PC-9 (cell line): ENCODE measurements around the gene SLC35A2. TPM values are rescaled to one million over a fixed set of nuclear protein-coding genes. Genes with fewer than 3 reads are reported as not detected.

ENCODE experiments used
- Bru-seq: library from RNA; stranded (reverse); fragments of 400-500 nt; gene quantifications from one replicate; lab custom pipeline; 2021; lab: Mats Ljungman, UMichigan
- BruChase-seq, 2 experiments: library from RNA; stranded (reverse); fragments of 400-500 nt; gene quantifications; one replicate each; lab custom pipeline; 2021; lab: Mats Ljungman, UMichigan
- BruUV-seq: library from RNA; stranded (reverse); fragments of 400-500 nt; replicated peaks from 2 replicates; lab custom pipeline; 2021; lab: Mats Ljungman, UMichigan
- CTCF ChIA-PET: fragments of 300-600 bp; sonication (Branson Sonifier 250); formaldehyde crosslinking; loops from one replicate; lab custom pipeline; 2022; ENCODE audit warnings: antibody characterized with exemption; lab: Charles Lee
- POLR2A ChIA-PET: fragments of 300-600 bp; sonication (Branson Sonifier 250); formaldehyde crosslinking; loops from one replicate; lab custom pipeline; 2022; ENCODE audit warnings: antibody characterized with exemption; ENCODE audit not compliant: unreplicated experiment; lab: Charles Lee
- DNase-seq, 2 experiments: peaks; one replicate each; pipeline versions ENCODE4 v3.0.0 to v3.0.0-alpha.2; 2015 to 2022; ENCODE audit warnings: mixed read lengths in 1 of 2
- H2AFZ ChIP-seq: fragments of 200-600 bp; sonication (generic); 2 replicates; pipeline ENCODE4 v1.8.1; 2017; ENCODE audit warnings: antibody characterized with exemption
- H3F3A ChIP-seq: fragments of 200-600 bp; sonication (generic); 2 replicates; pipeline ENCODE4 v1.8.1; 2017; ENCODE audit warnings: antibody characterized with exemption, mild to moderate bottlenecking, low read depth; ENCODE audit not compliant: insufficient read depth
- H3K27ac ChIP-seq: fragments of 200-600 bp; sonication (generic); 2 replicates; pipeline ENCODE4 v1.6.1; 2016; ENCODE audit warnings: mixed run types
- H3K27me3 ChIP-seq: fragments of 200-600 bp; sonication (generic); 2 replicates; pipeline ENCODE4 v1.6.1; 2016; ENCODE audit warnings: low read depth, mixed run types; ENCODE audit not compliant: insufficient read depth
- H3K36me3 ChIP-seq: fragments of 200-600 bp; sonication (generic); 2 replicates; pipeline ENCODE4 v1.6.1; 2016; ENCODE audit warnings: low read depth, mixed run types
- H3K4me1 ChIP-seq: fragments of 200-600 bp; sonication (generic); replicated peaks from 2 replicates; pipeline ENCODE4 v1.6.1; 2016; ENCODE audit warnings: mixed run types; ENCODE audit not compliant: insufficient read depth
- H3K4me2 ChIP-seq: fragments of 200-600 bp; sonication (generic); 2 replicates; pipeline ENCODE4 v1.6.1; 2017; ENCODE audit warnings: mixed run types
- H3K4me3 ChIP-seq: fragments of 200-600 bp; sonication (generic); 2 replicates; pipeline ENCODE4 v1.6.1; 2016; ENCODE audit warnings: mixed run types
- H3K79me2 ChIP-seq: fragments of 200-600 bp; sonication (generic); 2 replicates; pipeline ENCODE4 v1.6.1; 2017; ENCODE audit warnings: low read depth, mixed run types
- H3K9me2 ChIP-seq: fragments of 200-600 bp; sonication (generic); 2 replicates; pipeline ENCODE4 v1.8.1; 2017; ENCODE audit warnings: mild to moderate bottlenecking; ENCODE audit not compliant: insufficient read depth
- H3K9me3 ChIP-seq: fragments of 200-600 bp; sonication (generic); 2 replicates; pipeline ENCODE4 v1.8.1; 2016; ENCODE audit warnings: low read depth; ENCODE audit not compliant: insufficient read depth
- H4K20me1 ChIP-seq: fragments of 200-600 bp; sonication (generic); 2 replicates; pipeline ENCODE4 v1.8.1; 2017; ENCODE audit not compliant: insufficient read depth
- EZH2 ChIP-seq: fragments of 200-600 bp; sonication (generic); IDR thresholded peaks from 2 replicates; pipeline ENCODE4 v1.8.0; 2017; ENCODE audit warnings: antibody characterized with exemption, low read depth
- intact Hi-C: fragments of 100-400 bp; cut with micrococcal nuclease; formaldehyde crosslinking; loops from one replicate; pipeline ENCODE4 v1.10.0; 2022; ENCODE audit not compliant: unreplicated experiment
- long read RNA-seq: library from polyadenylated mRNA; stranded (forward); transcript quantifications from one replicate; pipeline ENCODE4 v2.0.0, GENCODE V29; 2022
- total RNA-seq: library from RNA; stranded (reverse); gene quantifications from 2 replicates; pipeline ENCODE4 v1.2.3, GENCODE V29; 2021
- TF ChIP-seq, protein P1 (sequence below): fragments of 200-600 bp; sonication (generic); conservative IDR thresholded peaks from 2 replicates; pipeline ENCODE4 v1.6.1; 2017; ENCODE audit warnings: mixed run types, antibody characterized with exemption, mild to moderate bottlenecking, moderate library complexity

The SLC35A2 gene
- total RNA-seq, result 24.1 and 29.6 TPM in 2 replicates
- Bru-seq, nascent RNA, result percentile 57 among the genes with signal in this experiment
- BruChase-seq, experiment 1, labeled RNA remaining after a 2-hour chase, result percentile 72 among the genes with signal in this experiment
- percentile 91 among the genes with signal in this experiment for BruChase-seq, experiment 2, labeled RNA remaining after a 6-hour chase
- long read RNA-seq, transcript SLC35A2-204 (4 exons, 3,047 nt), result major isoform, 21 of 45 reads
- long read RNA-seq, transcript SLC35A2-207 (4 exons, 1,739 nt), result minor isoform, 9 of 45 reads
- long read RNA-seq, partial matches to known transcripts, result 0 of 45 reads
- long read RNA-seq, other reads (novel, unspliced or antisense), result 10 of 45 reads

- intact Hi-C loops, result no loop called here
- ChIA-PET POLR2A (interaction anchor here (0.5 to 1.0 kb wide), 3 partner anchors 110 to 176 kb away, joined by 3 to 8 read pairs (median 3); partner anchors contain the start of gene HDAC6), CTCF (interaction anchor here (0.5 to 0.6 kb wide), 2 partner anchors 47 to 91 kb away, joined by 5 to 16 read pairs; partner anchors contain the start of gene GRIPAP1)
- no peaks in the 10 kb centered on the region for H3K9me3 ChIP-seq
- TF ChIP-seq, protein P1, sequence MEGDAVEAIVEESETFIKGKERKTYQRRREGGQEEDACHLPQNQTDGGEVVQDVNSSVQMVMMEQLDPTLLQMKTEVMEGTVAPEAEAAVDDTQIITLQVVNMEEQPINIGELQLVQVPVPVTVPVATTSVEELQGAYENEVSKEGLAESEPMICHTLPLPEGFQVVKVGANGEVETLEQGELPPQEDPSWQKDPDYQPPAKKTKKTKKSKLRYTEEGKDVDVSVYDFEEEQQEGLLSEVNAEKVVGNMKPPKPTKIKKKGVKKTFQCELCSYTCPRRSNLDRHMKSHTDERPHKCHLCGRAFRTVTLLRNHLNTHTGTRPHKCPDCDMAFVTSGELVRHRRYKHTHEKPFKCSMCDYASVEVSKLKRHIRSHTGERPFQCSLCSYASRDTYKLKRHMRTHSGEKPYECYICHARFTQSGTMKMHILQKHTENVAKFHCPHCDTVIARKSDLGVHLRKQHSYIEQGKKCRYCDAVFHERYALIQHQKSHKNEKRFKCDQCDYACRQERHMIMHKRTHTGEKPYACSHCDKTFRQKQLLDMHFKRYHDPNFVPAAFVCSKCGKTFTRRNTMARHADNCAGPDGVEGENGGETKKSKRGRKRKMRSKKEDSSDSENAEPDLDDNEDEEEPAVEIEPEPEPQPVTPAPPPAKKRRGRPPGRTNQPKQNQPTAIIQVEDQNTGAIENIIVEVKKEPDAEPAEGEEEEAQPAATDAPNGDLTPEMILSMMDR, result no peak
- TF ChIP-seq EZH2, result no peak
- no peaks in the 10 kb centered on the region for H3F3A ChIP-seq
- no peaks in the 10 kb centered on the region for H3K4me1 ChIP-seq
- H3K4me2 ChIP-seq, result peak within 1 kb of the TSS; percentile 72
- H3K4me3 ChIP-seq, result peak within 1 kb of the TSS; percentile 62
- peak within 1 kb of the TSS; percentile 64 for H2AFZ ChIP-seq
- no peaks in the 10 kb centered on the region for H3K36me3 ChIP-seq
- peaks cover 13% of the 10 kb centered on the region for H3K79me2 ChIP-seq
- no peaks in the 10 kb centered on the region for H3K9me2 ChIP-seq
- DNase-seq, result peak; percentile 66 to 77
- H4K20me1 ChIP-seq, result no peaks in the 10 kb centered on the region
- BruUV-seq, result TSS peak; percentile 13
- no peaks in the 10 kb centered on the region for H3K27me3 ChIP-seq
- peak within 1 kb of the TSS; percentile 68 for H3K27ac ChIP-seq
Measured at GRCh38 chrX:48911412-48912182, at the start of gene SLC35A2. Gene SLC35A2, minus strand, starts transcription at chrX:48911646. Its CDS starts 10 bp downstream, at chrX:48911636.

DNA sequence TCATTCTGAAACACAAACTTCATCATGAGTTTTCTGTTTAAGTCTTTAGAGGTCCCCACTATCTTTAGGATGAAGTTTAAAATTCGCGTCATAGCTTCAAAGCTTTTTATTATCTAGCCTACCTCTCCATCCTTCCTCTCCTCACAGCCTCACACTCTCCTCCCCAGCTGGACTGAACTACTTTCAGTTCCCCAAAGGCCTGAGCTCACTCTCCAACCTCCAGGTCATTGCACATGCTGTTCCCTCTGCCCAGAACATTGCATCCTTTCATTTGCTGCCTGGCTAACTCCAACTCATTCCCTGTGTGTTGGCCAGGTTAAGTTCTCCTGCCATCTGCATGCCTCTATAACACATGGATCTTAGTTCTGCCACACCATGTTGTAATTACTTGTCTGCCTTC lies 48.8 kb upstream of the SLC35A2 start:
- Histone ChIP-seq H4K20me1 (no peaks in the 10 kb centered on the region), H2AFZ (no peak overlapping the region), H3K4me1 (no peaks in the 10 kb centered on the region; the same call in 1 of the 2 replicates), H3K27ac (no peak overlapping the region), H3K27me3 (no peaks in the 10 kb centered on the region), H3K9me2 (no peaks in the 10 kb centered on the region), H3K4me2 (no peak overlapping the region), H3F3A (no peaks in the 10 kb centered on the region), H3K79me2 (peaks cover 15% of the 10 kb centered on the region; the same call in 1 of the 2 replicates), H3K4me3 (no peak overlapping the region), H3K9me3 (no peaks in the 10 kb centered on the region), H3K36me3 (no peaks in the 10 kb centered on the region)
- ChIA-PET POLR2A (no interaction called here), CTCF (no interaction called here)
- DNase-seq, result no peak
- TF ChIP-seq, protein P1, result no peak
- no peak for TF ChIP-seq EZH2
- BruUV-seq, result no TSS peak
- intact Hi-C loops, result no loop called here

DNA sequence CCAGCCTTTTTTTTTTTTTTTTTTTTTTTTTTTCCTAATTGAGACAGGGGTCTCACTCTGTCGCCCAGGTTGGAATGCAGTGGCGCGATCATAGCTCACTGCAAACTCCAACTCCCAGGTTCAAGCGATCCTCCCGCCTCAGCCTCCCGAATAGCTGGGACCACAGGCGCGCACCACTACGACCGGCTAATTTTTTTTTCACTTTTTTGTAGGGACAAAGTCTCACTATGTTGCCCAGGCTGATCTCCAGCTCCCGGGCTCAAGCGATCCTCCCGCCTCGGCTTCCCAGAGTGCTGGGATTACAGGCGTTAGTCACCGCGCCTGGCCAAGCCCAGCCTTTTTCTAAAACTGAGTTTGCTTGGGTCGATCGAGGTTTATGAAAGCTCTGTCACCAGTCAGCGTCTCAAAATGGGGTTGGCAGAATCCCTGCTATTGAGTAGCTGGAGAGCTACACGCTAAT lies 47.2 kb upstream of the SLC35A2 start:
- ChIA-PET POLR2A (interaction anchor here (0.6 to 1.0 kb wide), 4 partner anchors 16 to 282 kb away, joined by 3 to 5 read pairs (median 4); partner anchors contain the start of gene TFE3), CTCF (no interaction called here)
- no peaks in the 10 kb centered on the region for H3F3A ChIP-seq
- intact Hi-C loops, result loop anchor here (5.0 kb wide), 2 partner anchors 84 to 99 kb away; partner anchors contain the start of genes CCDC120 and TFE3
- peak overlapping the region; percentile 73 for H3K27ac ChIP-seq
- peak overlapping the region; percentile 55 for H3K4me3 ChIP-seq
- no peaks in the 10 kb centered on the region for H3K27me3 ChIP-seq
- peak overlapping the region; percentile 77 for H3K4me2 ChIP-seq
- TF ChIP-seq EZH2, result no peak
- TF ChIP-seq, protein P1, result no peak
- DNase-seq, result peak; percentile 35 to 42
- H3K9me3 ChIP-seq, result no peaks in the 10 kb centered on the region
- H3K9me2 ChIP-seq, result no peaks in the 10 kb centered on the region
- no peaks in the 10 kb centered on the region for H4K20me1 ChIP-seq
- H3K79me2 ChIP-seq, result peaks cover 22% of the 10 kb centered on the region; the same call in 1 of the 2 replicates
- H3K36me3 ChIP-seq, result no peaks in the 10 kb centered on the region
- BruUV-seq, result no TSS peak
- no peaks in the 10 kb centered on the region; the same call in 1 of the 2 replicates for H3K4me1 ChIP-seq
- no peak overlapping the region for H2AFZ ChIP-seq
